Fibroblast of pulmonary artery (primary cell): Measurements from ENCODE around the gene TMEM222.

ENCODE experiments used
- DNase-seq: peaks from one replicate; pipeline ENCODE4 v3.0.0-alpha.2; 2010; ENCODE audit warnings: low read depth
- H3K4me3 ChIP-seq: replicated peaks from 2 replicates; pipeline ENCODE4 v1.5.1; 2011; ENCODE audit warnings: low read depth, mild to moderate bottlenecking, control low read depth, low read length, moderate library complexity
- CTCF ChIP-seq: IDR thresholded peaks from 2 replicates; pipeline ENCODE4 v1.5.1; 2011; ENCODE audit warnings: mild to moderate bottlenecking, control low read depth, low read length, inconsistent platforms; ENCODE audit errors: missing control alignments

Gene TMEM222

GRCh38 chr1:27353166-27353565, 31.2 kb downstream of the TMEM222 start:
- no peak for DNase-seq
- TF ChIP-seq CTCF = no peak
- H3K4me3 ChIP-seq = no peak overlapping the region

GRCh38 chr1:27353629-27354028, 31.7 kb downstream of the TMEM222 start:
- DNase-seq = no peak
- TF ChIP-seq CTCF = no peak
- H3K4me3 ChIP-seq = no peak overlapping the region

GRCh38 chr1:27355683-27356082, 33.7 kb downstream of the TMEM222 start:
- no peak overlapping the region for H3K4me3 ChIP-seq
- no peak for TF ChIP-seq CTCF
- no peak for DNase-seq

GRCh38 chr1:27356277-27356618, 34.3 kb downstream of the TMEM222 start:
- TF ChIP-seq CTCF = no peak
- DNase-seq = no peak
- no peak overlapping the region for H3K4me3 ChIP-seq

- TF ChIP-seq CTCF = no peak
- DNase-seq = no peak
- no peak overlapping the region for H3K4me3 ChIP-seq
Measured at GRCh38 chr1:27356619-27357280, 34.8 kb downstream of the TMEM222 start.

- no peak overlapping the region for H3K4me3 ChIP-seq
- TF ChIP-seq CTCF = peak; percentile 73
- peak; percentile 61 for DNase-seq
Measured at GRCh38 chr1:27357281-27358037, 35.5 kb downstream of the TMEM222 start.
